ENCODE data around the gene COL4A4.

GRCh38 chr2:227163485-227163997 lies 464 bp downstream of the COL4A4 start:
- no peak for TF ChIP-seq CTCF (IDR thresholded peaks at IDR 0.05)
- no peak for TF ChIP-seq ZFX (IDR thresholded peaks at IDR 0.05; ENCODE audit: borderline replicate concordance)
